HS-5 (cell line): Measurements from ENCODE around the gene DAW1.
A peak's percentile ranks its signal among the peaks of the same experiment; 100 is the strongest.

ENCODE experiments used
- DNase-seq: peaks from one replicate; pipeline ENCODE4 v3.0.0-alpha.2; 2012; ENCODE audit warnings: low read depth

The DAW1 gene

DNA sequence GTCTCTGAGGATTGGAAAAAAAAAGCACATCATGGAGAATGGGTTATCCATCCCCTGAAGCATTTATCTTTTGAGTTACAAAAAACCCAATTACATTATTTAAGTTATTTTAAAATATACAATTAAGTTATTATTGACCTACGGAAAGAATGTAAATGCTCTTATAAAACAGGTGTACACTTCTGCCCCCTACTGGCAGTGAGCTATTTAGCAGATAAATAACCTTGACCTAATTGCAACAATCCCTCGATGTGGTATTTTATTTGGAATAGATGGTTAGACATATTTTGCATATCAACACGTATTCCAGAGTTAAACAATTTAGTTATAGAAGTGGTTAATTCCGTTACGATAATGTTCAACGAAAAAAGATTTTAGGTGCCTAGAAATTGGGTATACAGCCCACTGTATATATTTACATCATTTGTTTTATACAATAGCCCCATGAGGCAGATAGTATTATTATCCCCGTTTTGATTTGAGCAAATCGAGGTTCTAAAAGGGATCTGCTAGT lies 9.1 kb upstream of the DAW1 start:
- no peak for DNase-seq

DNA sequence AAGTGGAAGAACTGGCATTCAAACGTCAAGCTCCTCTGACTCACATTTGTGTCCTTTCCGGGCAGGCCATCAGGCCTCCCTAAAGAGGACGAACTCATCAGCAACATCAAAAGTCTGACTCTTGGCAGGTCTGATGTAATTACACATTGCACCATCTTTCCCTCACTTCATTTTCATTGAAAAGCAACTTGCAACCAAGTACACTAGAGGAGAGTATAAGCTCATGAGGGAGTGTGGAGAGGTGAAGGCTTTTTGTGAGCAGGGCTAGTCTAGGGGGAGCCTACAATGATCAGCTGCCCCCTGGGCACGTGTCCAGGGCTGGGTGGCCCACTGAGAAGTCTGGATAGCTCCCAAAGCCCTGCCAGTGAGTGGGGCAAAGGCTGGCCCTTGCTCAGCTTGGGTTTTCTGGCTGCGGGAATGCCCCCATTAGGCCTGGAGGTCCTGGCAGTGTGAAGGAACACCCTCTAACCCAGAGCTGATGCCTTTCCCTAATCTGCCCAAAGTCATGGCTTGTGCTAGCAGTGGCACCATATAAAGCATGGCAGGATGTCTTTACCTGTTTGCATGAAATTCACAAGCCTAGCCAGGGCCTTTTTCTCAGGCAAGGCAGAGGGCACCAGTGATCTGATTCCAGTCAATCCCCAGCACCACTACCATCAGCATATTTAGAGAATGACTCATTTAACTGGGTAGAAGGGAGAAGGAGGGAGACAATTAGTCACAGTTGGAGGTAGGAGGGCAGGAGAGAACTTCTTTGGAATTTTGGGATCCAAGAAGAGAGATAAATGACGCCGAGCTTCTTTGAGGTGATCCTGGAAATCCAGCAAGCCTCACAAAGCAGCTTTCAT lies 8.5 kb upstream of the DAW1 start:
- peak; percentile 91 for DNase-seq

DNA sequence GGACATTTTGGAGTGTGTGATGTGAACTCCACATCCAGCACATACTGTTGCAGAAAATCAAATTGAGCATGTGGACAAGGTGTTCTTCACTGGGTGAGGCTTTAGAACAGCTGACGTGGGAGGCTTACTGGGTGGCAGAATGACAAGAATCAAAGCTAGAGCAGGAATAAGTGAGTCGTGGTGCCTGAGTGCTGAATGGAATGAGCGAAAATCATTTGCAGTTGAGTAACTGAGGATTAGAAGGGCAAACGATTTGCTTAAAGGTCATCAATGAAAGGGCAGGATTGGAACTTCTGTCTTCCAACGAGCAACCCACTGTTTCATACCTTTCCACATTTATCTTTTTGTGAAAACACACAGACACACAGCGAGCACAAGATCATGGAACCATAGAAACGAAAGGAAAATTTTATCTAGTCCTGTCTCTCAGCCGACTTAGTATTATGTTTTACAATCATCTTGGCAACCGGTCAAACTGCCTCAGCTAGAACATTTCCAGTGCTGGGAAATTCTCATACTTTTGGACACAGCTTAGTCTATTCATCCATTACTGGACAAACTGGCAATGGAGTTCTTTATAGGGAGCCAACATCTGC lies 7.2 kb upstream of the DAW1 start:
- no peak for DNase-seq

DNA sequence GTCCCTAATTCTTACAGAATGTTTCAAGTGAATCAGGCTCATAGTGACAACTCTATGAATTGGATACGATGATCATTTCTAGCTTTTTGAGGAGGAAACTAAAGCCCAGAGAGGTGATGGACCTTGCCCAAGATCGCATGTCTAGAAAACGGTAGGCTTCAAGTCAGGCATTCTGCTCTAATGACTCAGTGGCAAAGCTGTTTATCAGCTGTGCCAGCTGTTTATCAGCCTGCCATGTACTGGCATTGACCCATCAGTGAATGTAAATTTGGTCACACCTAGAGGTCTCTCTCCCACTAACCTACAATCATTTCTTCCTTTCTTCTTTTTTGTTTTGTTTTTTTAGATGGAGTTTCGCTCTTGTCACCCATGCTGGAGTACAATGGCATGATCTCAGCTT lies 6.1 kb upstream of the DAW1 start:
- DNase-seq: no peak

DNA sequence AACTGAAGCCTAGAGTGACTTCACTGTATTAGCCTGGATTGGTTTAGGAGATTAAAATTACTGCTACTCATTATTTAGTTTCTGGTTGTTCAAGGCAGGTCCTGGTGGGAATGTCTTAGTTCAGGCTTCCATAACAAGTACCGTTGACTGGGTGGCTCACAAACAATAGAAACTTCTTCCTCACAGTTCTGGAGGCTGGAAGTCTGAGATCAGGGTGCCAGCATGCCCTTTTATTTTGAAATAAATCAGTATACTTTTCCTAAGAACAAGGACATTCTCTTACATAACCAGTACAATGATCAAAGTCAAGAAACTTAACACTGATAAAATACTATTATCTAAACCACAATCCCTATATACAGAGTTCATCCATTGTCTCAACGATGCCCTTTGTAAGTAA lies 4.0 kb upstream of the DAW1 start:
- DNase-seq: no peak

DNA sequence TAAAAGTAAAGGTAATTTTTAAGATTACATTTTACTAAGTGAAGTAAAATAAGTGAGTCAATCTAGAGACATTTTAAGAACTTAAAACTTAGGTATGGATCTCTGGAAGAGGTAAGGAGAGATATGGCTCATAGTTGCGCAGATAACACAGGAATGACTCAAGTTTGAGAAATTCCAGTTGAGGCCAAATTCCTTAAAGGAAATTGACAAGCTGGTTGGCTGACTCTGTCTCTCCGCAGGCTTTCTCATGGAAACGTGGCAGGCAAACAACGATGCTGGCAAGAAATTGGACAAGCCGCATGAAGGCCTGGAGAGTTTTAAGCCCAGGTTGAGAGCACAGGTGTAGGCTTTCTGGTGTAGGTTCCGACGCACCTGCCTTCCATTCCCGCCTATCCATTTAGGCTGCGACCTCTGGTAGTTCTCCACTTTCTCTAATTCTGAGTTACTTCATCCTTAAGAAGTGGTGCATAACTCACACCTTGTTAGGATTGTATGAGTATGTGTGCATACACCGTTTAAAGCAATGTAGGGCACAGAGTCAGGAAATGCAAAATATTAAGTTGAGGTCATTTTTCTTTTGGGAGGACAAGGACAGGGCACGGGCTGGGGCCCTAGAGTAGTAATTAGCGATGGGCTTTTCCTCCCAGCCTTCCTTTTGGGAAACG lies 589 bp upstream of the DAW1 start:
- peak; percentile 92 for DNase-seq

DNA sequence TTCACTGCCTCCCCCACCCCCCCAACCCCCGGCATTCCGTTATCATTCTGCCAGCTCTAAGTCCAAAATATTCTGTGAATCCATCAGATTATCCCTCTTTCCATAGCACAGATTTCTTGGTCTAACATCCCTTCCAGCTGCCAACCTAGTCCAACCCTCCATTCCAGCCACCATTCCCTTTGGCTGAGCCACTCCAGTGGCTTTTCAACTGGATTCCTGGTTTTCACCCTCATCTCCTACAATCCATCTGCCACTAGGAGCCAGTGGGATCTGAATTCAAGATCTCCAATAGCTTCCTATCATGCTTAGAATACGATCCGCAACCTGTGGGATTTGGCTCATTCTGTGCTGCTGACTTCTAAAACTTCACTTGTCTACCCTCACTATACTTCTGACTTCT lies 1.2 kb downstream of the DAW1 start:
- no peak for DNase-seq

DNA sequence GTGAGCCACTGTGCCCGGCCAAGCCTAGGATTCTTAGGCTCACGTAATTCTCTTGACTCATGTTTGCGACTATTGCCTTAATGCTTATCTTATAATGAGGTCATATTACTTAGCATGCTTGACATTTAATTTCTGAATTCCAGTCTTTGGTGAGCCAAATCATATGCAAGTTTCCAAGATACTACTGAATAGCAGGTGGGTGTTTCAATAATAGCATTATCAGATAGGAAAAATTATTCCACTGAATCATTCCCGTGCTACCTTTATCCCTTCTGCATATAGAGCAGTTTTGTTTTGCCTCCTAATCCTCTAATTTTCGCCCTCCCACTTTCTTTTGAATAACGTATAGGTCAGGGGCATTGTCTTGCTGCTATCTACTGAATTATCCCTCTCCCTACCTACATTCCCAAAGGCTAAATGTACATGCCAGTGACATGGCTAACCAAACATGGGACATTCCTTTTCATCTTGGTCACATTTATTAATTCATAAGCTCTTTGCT lies 4.9 kb downstream of the DAW1 start:
- DNase-seq: no peak

DNA sequence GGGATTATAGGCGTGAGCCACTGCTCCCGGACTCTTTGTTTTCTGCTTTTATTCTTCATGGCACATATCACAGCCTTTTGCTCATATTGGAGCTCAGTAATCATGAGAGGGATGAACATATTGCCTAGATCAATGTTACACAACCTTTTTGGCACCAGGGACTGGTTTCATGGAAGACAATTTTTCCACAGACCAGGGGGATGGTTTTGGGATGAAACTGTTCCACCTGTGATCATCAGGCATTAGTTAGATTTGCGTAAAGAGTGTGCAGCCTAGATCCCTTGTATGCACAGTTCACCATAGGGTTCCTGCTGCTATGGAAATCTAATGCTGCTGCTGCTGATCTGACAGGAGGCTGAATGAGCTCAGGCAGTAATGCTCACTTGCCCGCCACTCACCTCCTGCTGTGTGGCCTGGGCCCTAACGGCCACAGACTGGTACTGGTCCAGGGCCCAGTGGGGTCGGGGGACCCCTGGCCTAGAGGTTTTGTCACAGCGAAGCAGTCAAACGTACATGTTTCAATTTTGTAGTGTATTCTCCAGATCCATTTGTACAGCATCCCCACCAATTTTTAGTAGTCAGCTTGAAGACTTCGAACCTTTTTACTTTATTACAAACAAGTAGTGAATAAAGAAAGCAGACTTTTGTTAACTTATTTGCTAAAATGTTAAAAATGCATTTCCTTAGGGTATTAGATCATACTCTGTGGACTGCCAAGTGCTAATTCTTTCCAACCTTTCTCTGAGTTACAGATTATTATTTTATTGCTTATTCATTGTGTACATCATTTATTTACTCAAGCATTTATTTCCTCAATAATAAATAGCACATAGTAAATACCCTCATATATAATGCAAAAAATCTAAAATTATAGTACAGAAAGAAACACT lies 6.2 kb downstream of the DAW1 start:
- no peak for DNase-seq

DNA sequence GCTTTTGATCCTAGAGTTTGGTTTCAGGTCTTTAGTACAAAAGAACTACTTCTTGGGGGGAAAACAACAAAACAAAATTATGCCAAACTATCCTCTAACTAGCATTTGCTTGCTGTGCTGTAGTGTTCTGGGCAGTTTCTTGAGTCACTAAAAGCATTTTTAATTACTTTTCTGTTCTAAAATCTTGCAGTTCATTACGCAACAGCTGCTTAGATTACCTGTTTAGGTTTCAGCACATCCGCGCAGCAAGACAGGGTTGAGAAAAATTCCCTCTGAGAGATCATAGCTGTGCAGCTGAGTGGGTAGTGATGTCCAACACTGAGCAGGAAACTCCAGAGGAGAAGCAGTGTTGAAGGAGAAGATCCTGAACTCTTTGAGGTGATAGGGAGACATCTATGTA lies 9.0 kb downstream of the DAW1 start:
- no peak for DNase-seq

DNA sequence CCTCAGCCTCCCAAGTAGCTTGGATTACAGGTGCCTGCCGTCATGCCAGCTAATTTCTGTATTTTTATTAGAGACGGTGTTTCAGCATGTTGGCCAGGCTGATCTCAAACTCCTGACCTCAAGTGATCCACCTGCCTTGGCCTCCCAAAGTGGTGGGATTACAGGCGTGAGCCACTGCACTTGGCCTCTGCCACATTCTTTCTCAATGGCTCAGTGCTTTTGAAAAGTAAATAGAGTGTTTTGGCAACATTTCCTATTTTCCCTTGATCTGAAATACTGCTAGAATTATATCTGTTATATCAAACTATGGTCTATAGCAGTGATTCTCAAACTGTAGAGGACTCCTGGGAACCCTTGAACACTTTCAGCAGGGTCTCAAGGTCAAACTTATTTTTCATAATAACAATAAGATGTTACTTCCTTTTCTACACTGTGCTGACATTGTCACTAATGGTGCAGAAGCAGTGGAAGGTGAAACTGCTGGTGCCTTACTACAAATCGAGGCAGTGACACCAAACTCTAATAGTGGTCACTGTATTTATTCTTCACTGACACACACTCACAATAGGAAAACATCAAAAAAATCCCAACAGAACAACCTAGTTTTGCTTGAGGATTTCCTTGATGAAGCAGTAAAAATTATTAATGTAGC lies 10.6 kb downstream of the DAW1 start:
- no peak for DNase-seq

DNA sequence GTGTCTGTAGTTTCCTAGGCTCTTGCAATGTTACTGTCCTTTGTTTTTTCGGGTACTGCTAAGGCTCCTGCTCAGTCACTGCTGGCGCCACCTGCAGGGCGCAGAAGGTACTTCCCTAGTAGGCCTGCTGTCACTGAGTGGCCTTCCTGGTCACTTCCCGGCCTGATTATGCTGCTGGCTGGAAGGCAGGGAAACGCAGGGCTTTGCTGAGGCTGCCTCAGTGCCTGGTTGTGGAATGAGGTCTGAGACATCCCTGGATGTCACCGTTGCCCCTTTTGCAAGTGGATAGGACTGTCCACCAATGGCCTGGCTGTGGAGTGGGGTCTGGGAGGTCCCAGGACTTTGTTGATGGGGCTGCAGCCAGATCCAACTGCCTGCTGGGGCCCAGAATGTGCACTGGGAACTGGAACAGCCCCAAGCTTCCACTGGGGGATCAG lies 13.1 kb downstream of the DAW1 start:
- no peak for DNase-seq

DNA sequence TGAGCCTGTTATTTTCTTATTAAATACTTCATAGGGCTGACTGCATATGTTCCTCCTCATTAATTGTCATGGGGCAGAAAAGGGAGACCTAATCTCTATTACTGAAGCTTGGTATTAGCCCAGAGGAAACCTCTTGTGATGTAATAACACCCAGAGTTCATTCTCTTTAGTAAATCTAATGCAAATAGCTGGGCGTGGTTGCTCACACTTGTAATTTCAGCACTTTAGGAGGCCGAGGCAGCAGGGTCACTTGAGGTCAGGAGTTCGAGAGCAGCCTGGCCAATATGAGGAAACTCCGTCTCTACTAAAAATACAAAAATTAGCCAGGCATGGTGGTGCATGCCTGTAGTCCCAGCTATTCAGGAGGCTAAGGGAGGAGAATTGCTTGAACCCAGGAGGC lies 14.7 kb downstream of the DAW1 start:
- DNase-seq: no peak

DNA sequence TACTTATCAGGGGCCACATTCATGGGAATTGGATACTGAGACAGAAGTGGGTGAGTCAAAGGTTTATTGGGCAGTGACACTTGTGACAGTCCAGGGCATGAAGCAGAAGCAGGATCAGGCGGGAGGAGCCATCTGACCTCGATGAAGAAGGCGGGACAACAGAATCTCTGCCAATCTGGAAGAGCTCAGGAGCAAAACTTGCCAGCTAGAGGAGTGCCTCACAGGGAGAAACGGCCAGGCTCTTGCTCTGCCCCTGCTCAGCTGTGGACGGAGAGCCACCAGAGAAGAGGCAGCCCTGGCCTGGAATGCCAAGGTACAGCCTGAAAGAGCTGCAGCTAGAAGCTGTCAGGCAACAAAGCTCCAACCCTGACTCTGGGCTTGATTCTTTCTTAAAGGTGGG lies 16.9 kb downstream of the DAW1 start:
- no peak for DNase-seq

DNA sequence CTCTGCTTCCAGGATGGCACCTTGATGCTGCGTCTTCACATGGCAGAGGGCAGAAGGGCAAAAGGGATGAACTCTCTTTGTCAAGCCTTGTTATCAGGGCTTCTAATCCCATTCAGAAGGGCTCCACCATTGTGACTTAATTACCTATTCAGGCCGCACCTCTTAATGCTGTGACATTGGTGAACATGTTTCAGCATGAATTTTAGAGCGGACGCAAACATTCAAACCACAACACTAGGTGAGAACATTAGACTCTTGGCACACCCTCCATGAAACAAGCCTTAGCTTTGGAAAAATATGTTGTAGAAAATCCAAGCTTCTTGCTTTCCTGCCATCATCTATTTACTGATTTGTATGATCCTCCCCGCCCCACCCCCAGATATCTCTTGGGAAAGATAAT lies 17.9 kb downstream of the DAW1 start:
- DNase-seq: no peak

DNA sequence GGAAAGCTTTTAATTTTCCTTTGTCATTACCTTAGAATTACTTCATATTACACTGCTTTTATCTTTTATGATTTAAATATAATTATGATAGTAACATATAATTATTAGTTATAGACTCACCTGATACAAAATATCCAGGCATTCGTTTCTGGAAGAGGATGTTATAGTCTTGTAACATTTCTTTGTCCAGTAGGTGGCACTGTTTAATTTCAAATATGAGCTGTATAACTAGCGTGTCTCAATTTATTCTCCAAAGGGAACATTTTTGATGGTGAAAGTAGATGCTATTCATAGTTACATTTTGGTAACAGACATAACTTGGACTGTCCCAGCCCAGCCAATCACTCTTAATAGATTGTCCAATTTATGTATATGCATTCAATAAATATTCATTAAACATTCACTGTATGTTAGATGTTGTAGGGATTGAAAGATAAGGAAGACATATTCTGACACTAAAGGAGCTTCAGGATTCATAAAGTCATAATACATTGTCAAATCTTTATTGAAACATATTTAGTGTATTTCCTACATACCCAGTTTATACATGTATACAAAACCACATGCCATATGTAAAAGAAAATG lies 19.2 kb downstream of the DAW1 start:
- peak; percentile 49 for DNase-seq

DNA sequence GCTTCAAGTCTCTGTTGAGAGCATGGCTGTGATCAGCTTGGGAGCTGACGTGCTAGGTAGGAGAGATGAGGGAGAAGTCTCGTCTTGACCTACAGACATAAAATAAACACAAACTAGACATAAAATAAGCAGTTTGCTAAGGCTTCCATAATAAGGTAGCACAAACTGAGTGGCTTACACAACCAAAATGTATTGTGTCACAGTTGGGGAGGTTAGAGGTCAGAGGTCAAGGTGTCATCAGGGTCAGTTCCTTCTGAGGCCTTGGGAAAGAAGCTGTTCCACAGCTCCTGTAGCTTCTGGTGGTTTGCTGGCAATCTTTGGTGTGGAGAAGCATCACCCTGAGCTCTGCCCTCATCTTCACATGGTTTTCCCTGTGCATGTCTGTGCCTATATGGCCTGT lies 20.2 kb downstream of the DAW1 start:
- no peak for DNase-seq

DNA sequence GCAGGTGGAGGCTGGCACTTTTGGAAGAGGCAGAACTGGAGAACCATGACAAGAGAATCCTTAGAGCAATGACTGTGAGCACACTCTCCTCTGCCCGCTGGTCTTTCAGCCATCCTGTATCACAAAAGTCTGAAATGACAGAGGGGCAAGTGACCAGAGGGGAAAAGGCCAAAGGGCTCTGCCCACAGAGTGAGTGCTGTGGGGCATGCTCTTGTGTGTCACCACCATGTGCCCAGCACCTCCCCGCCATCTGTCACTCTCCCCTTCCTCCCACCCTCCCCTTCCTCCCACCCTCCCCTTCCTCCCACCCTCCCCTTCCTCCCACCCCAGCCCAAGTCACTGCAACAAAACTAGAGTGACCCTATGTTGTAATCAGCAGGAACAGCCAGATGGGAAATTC lies 31.9 kb downstream of the DAW1 start:
- DNase-seq: no peak

DNA sequence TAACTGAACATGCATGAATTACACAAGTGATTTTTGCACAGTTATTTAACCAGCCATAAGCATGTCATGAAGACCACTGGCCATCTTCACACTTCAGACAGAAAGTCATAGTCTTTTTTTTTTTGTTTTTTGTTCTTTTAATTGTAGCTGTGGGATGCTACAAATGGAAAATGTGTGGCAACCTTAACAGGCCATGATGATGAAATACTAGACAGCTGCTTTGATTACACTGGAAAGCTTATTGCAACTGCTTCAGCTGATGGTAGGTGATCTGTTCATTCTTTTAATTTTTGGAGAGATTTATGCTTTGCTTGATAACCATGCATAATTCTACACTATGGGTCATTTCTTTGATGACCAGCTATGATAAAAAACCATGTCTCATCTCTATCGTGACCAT lies 35.6 kb downstream of the DAW1 start:
- DNase-seq: no peak

DNA sequence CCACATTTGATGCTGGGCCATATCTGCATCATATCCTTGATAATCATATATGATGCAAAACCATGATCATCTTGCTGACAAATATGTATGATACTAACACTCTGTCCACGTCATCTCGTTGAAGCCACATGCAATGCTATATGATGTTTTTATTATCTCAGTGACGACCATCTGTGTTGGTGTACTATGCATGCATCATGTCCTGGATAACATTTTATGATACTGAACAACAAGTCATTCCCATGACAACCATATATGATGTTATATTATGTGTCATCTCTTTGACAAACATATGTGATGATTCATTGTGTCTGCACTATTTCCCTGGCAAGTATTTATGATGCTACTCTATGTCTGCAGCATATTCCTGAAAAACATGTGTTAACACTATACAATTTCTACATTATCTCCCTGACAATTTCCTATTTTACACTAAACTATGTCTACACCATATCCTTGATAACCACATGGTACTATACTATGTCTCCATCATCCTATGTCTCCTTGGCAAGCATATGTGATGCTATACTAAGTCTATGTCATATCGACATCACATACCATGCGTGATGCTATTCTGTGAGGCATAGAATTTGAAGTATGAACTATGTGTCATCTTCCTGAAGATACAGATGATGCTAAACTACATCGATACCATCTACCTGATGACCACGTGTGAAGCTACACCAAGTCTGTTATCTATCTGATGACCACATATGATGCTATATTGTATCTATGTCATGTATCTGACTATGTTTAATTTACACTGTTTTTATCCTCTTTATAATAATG lies 37.0 kb downstream of the DAW1 start:
- DNase-seq: peak; percentile 85
